Duodenal mucosa (tissue), 2 donors: Measurements from ENCODE around the gene ANO3.

Source experiments
- H3K27ac ChIP-seq: one replicate; pipeline ENCODE4 v1.7.0; 2013; ENCODE audit warnings: low read depth, low read length
- H3K27me3 ChIP-seq, 2 donors: one replicate each; pipeline ENCODE4 v1.7.0; 2013; ENCODE audit warnings: low read length in 2 of 2, control low read depth in 1 of 2; ENCODE audit not compliant: insufficient read depth in 2 of 2, control insufficient read depth in 1 of 2
- H3K36me3 ChIP-seq, 2 donors: one replicate each; pipeline ENCODE4 v1.7.0; 2013; ENCODE audit warnings: low read length in 2 of 2, control low read depth in 1 of 2; ENCODE audit not compliant: insufficient read depth in 2 of 2, control insufficient read depth in 1 of 2
- H3K4me1 ChIP-seq, 2 donors: one replicate each; pipeline ENCODE4 v1.7.0; 2013; ENCODE audit warnings: low read length in 2 of 2, control low read depth in 1 of 2; ENCODE audit not compliant: insufficient read depth in 2 of 2, control insufficient read depth in 1 of 2
- H3K4me3 ChIP-seq, 2 donors: one replicate each; pipeline ENCODE4 v1.7.0; 2013; ENCODE audit warnings: low read length in 2 of 2, low read depth in 1 of 2
- H3K9ac ChIP-seq, 2 donors: one replicate each; pipeline ENCODE4 v1.7.0; 2013; ENCODE audit warnings: low read length in 2 of 2, low read depth in 1 of 2
- H3K9me3 ChIP-seq, 2 donors: one replicate each; pipeline ENCODE4 v1.7.0; 2013; ENCODE audit warnings: low read length in 2 of 2, control low read depth in 1 of 2; ENCODE audit not compliant: control insufficient read depth in 1 of 2

ANO3 gene

DNA sequence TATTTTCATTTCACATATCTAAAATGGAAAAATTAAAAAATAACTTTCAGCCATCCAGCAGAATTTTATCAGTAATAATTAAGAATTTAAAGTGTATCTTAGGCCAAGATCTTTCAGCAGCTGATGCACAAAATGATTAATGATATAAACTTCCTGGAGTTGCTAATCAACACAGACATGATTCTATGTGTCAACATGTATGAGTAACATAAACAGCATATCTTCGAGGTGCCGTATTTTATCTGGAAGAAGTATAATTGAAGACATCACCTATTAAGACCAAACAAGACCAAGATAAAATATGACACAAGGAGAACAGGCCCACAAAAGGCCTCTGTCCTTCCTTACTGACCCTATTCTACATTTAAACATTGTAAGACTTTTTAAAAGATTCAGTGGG, 344.7 kb downstream of the ANO3 start:
- Histone ChIP-seq H3K36me3 (no peaks in the 10 kb centered on the region), H3K4me3 (no peak overlapping the region), H3K27ac (no peak overlapping the region)

GRCh38 chr11:26677566-26677965, 345.6 kb downstream of the ANO3 start:
- H3K27me3 ChIP-seq, result no peaks in the 10 kb centered on the region

More for the DNA sequence above, 344.7 kb downstream of the ANO3 start:
- no peaks in the 10 kb centered on the region for H3K9me3 ChIP-seq
- H3K4me1 ChIP-seq, result no peaks in the 10 kb centered on the region
- H3K27me3 ChIP-seq, result no peaks in the 10 kb centered on the region
- H3K9ac ChIP-seq, result no peak overlapping the region

GRCh38 chr11:26687351-26687750, 355.4 kb downstream of the ANO3 start:
- Histone ChIP-seq H3K27ac (no peak overlapping the region), H3K9ac (no peak overlapping the region), H3K9me3 (no peaks in the 10 kb centered on the region), H3K4me3 (no peak overlapping the region), H3K36me3 (no peaks in the 10 kb centered on the region), H3K27me3 (no peaks in the 10 kb centered on the region), H3K4me1 (no peaks in the 10 kb centered on the region)

More at GRCh38 chr11:26677566-26677965, 345.6 kb downstream of the ANO3 start:
- H3K4me3 ChIP-seq, result no peak overlapping the region
- H3K9ac ChIP-seq, result no peak overlapping the region
- H3K9me3 ChIP-seq, result no peaks in the 10 kb centered on the region
- no peak overlapping the region for H3K27ac ChIP-seq
- H3K4me1 ChIP-seq, result no peaks in the 10 kb centered on the region
- no peaks in the 10 kb centered on the region for H3K36me3 ChIP-seq

- Histone ChIP-seq H3K27me3 (no peaks in the 10 kb centered on the region), H3K9ac (no peak overlapping the region), H3K36me3 (no peaks in the 10 kb centered on the region), H3K4me1 (no peaks in the 10 kb centered on the region), H3K9me3 (no peaks in the 10 kb centered on the region), H3K4me3 (no peak overlapping the region), H3K27ac (no peak overlapping the region)
These were observed 356.8 kb downstream of the ANO3 start for GRCh38 chr11:26688701-26689100.

- H3K27ac ChIP-seq, result no peak overlapping the region
- H3K27me3 ChIP-seq, result no peaks in the 10 kb centered on the region
- no peak overlapping the region for H3K4me3 ChIP-seq
- no peaks in the 10 kb centered on the region for H3K36me3 ChIP-seq
- H3K9me3 ChIP-seq, result no peaks in the 10 kb centered on the region
- peaks cover 0 to 4% of the 10 kb centered on the region in 2 donors for H3K4me1 ChIP-seq
- H3K9ac ChIP-seq, result no peak overlapping the region
These were observed 364.4 kb downstream of the ANO3 start for GRCh38 chr11:26696330-26696729.

GRCh38 chr11:26698224-26698623, 366.3 kb downstream of the ANO3 start:
- H3K9me3 ChIP-seq, result no peaks in the 10 kb centered on the region
- no peaks in the 10 kb centered on the region for H3K27me3 ChIP-seq
- no peak overlapping the region for H3K9ac ChIP-seq
- H3K36me3 ChIP-seq, result no peaks in the 10 kb centered on the region
- H3K4me3 ChIP-seq, result no peak overlapping the region
- peaks cover 0 to 14% of the 10 kb centered on the region in 2 donors for H3K4me1 ChIP-seq
- no peak overlapping the region for H3K27ac ChIP-seq

- no peaks in the 10 kb centered on the region for H3K9me3 ChIP-seq
- H3K4me3 ChIP-seq, result no peak overlapping the region
- H3K4me1 ChIP-seq, result peaks cover 15 to 33% of the 10 kb centered on the region in 2 donors
- no peak overlapping the region for H3K9ac ChIP-seq
- H3K27ac ChIP-seq, result no peak overlapping the region
- H3K36me3 ChIP-seq, result no peaks in the 10 kb centered on the region
- no peaks in the 10 kb centered on the region for H3K27me3 ChIP-seq
These were observed 368.8 kb downstream of the ANO3 start for GRCh38 chr11:26700574-26701235.

GRCh38 chr11:26702406-26702805, 370.5 kb downstream of the ANO3 start:
- no peaks in the 10 kb centered on the region for H3K36me3 ChIP-seq
- no peaks in the 10 kb centered on the region for H3K9me3 ChIP-seq
- H3K27ac ChIP-seq, result no peak overlapping the region
- no peaks in the 10 kb centered on the region for H3K27me3 ChIP-seq
- peaks cover 15 to 33% of the 10 kb centered on the region in 2 donors for H3K4me1 ChIP-seq
- no peak overlapping the region for H3K9ac ChIP-seq
- H3K4me3 ChIP-seq, result no peak overlapping the region

DNA sequence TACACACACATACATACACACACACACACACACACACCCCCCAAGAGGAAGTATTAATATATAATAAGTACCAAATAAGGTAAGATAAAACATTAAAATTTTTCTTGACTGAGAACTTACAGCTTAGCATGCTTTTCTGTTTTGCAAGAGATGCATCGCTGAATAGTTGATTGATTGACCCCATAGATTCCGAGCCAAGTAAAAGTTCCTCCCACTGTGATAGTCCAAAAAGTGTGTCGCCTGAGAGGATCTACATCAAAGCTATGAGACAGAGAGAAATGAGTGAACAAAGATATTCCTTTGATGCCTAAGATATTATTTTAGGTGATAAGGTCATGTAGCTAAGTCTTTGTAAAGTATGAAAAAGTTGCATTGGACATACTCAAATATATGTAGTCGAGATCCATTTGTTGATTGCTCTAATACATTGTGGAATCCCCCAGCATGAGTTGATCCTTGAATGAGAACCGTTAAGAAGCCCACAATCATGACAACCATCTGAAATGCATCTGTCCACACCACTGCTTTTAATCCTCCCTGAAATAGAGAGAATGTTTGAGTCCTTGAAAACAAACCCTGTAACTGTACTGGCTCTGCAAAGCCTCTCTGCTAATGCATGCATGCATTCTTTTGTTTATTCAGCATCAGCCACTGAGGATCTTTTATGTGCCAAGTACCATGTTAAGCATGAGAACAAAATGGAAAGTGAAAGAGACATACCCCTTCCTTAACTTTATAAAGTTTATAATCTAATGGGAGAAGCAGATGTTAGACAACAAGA, 371.7 kb downstream of the ANO3 start:
- Histone ChIP-seq H3K36me3 (no peaks in the 10 kb centered on the region), H3K9ac (no peak overlapping the region), H3K4me1 (peaks cover 15 to 29% of the 10 kb centered on the region in 2 donors), H3K4me3 (no peak overlapping the region), H3K27me3 (no peaks in the 10 kb centered on the region), H3K27ac (no peak overlapping the region), H3K9me3 (no peaks in the 10 kb centered on the region)

DNA sequence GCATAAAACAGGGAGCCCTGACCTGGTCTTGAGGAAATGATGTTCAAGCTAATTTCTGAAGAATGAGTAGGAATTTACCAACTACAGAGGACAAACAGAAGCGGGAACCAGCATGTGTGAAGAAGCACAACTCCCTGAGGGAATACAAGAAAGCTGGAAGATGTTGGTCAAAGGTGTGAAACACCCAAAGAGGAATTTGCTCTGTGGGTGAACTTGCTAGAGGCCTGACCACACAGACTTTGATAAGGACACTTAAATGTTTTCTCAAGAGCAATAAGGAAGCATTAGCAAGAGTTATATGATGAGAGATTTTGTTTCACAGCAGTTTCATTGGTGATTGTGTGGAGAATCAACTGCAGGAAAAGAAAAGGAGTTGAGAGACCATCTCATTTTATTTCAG, 372.3 kb downstream of the ANO3 start:
- Histone ChIP-seq H3K9me3 (no peaks in the 10 kb centered on the region), H3K4me1 (peaks cover 15 to 29% of the 10 kb centered on the region in 2 donors), H3K9ac (no peak overlapping the region), H3K27me3 (no peaks in the 10 kb centered on the region), H3K4me3 (no peak overlapping the region), H3K27ac (no peak overlapping the region), H3K36me3 (no peaks in the 10 kb centered on the region)
